GM10266 (cell line): ENCODE data around the gene ARHGAP22.

Experiments
- DNase-seq: peaks from one replicate; pipeline ENCODE4 v3.0.0; 2012; ENCODE audit errors: extremely low spot score
- TF ChIP-seq, protein P1 (sequence below): IDR thresholded peaks from 2 replicates; pipeline ENCODE4 v1.5.1; 2012; ENCODE audit warnings: mild to moderate bottlenecking, low read depth; ENCODE audit not compliant: control insufficient read depth, insufficient read depth; ENCODE audit errors: missing control alignments

The ARHGAP22 gene

GRCh38 chr10:48533540-48533939 is 71.3 kb downstream of the ARHGAP22 start:
- DNase-seq, result no peak
- TF ChIP-seq, protein P1, sequence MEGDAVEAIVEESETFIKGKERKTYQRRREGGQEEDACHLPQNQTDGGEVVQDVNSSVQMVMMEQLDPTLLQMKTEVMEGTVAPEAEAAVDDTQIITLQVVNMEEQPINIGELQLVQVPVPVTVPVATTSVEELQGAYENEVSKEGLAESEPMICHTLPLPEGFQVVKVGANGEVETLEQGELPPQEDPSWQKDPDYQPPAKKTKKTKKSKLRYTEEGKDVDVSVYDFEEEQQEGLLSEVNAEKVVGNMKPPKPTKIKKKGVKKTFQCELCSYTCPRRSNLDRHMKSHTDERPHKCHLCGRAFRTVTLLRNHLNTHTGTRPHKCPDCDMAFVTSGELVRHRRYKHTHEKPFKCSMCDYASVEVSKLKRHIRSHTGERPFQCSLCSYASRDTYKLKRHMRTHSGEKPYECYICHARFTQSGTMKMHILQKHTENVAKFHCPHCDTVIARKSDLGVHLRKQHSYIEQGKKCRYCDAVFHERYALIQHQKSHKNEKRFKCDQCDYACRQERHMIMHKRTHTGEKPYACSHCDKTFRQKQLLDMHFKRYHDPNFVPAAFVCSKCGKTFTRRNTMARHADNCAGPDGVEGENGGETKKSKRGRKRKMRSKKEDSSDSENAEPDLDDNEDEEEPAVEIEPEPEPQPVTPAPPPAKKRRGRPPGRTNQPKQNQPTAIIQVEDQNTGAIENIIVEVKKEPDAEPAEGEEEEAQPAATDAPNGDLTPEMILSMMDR, result no peak

GRCh38 chr10:48531486-48531885 is 73.4 kb downstream of the ARHGAP22 start:
- no peak for DNase-seq
- TF ChIP-seq, protein P1, result no peak

DNA sequence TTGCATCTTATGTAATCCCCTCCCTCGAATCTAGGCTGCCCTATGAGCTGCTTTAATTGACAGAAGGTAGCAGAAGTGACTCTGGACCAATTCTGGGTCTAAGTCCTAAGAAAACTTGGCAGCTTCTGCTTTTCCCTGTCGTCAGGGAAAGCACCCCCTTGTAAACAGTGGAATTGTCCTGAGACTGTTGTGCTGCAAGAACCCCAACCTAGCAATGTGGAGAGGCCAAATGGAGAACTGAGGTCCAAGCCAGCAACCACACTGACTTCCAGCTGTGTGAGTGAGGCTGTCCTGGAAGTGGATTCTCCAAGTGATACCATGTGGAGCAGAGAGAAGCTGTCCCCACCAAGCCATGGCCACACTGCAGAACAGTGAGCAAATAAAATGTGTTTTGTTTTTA is 75.5 kb downstream of the ARHGAP22 start:
- TF ChIP-seq, protein P1, result no peak
- DNase-seq, result no peak

GRCh38 chr10:48527756-48528155 is 77.1 kb downstream of the ARHGAP22 start:
- DNase-seq, result no peak
- TF ChIP-seq, protein P1, result no peak

GRCh38 chr10:48526846-48527505 is 77.9 kb downstream of the ARHGAP22 start:
- TF ChIP-seq, protein P1, result no peak
- DNase-seq, result no peak

DNA sequence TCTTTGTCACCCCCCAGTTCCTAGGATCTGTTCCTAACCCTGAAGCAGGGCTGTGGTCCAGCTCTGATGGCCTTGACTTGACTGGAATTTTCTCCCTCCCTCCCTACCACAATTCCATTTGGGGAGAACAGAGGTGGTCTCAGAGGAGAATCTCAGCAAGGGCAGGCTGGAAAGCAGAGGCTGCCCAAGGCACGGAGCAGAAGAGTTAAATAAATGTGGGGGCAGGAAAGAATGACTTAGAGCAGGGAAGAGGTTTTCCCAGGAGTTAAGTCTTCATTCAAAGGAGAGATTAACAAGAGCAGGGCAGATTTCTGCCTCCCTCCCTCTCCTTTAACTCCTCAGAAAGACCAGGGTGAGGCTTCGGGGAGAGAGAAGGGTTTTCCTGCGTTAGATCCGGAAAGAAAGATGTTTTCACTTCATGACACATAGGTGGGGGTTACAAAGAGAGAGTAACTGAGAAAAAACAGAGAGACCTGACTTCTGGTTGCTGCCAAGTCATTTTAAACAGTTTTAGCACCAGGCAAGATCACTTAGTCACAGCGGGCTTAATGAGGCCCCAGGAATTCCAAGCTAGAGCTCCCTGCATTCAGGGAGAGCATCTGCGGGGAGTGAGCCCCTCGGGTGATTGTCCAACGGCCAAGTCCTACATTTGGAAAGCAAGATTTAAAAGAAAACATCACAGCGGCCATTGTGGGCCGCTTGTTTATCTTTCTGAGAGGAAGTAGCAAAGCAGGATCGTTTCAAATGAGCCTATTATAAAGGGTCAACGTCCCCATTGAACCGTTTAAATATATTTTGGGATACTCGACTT is 78.7 kb downstream of the ARHGAP22 start:
- no peak for DNase-seq
- TF ChIP-seq, protein P1, result no peak

DNA sequence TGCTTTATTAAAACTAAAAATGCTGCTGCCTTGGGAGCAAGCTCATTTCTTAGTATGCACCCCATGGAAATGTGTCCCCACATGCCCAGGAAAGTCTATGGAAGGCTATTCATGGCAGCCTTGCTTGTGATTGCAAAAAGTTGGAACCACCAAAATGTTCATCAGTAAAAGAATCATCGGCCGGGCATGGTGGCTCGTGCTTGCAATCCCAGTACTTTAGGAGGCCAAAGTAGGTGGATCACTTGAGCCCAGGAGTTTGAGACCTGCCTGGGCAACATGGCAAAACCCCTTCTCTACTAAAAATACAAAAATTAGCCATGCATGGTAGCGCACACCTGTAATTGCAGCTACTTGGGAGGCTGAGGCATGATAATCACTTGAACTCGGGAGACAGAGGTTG is 79.8 kb downstream of the ARHGAP22 start:
- DNase-seq, result no peak
- TF ChIP-seq, protein P1, result no peak
